Liver (tissue), 3 donors: ENCODE data around the gene ENAH.

ENCODE experiments used
- CTCF ChIP-seq: fragments of 150-350 bp; IDR thresholded peaks from 2 replicates; pipeline ENCODE4 v1.5.1; 2017; ENCODE audit warnings: improper control_type of control experiment, low read depth, low read length; ENCODE audit not compliant: missing input control
- EGR1 ChIP-seq, 2 donors: IDR thresholded peaks; 2 replicates each; pipeline ENCODE4 v1.6.1; 2016 to 2018; ENCODE audit warnings: antibody characterized with exemption in 2 of 2, low read depth in 2 of 2
- FOXA1 ChIP-seq: IDR thresholded peaks from 2 replicates; pipeline ENCODE4 v1.6.1; 2016; ENCODE audit warnings: antibody characterized with exemption
- GABPA ChIP-seq, 2 donors: IDR thresholded peaks in 1 of 2; conservative IDR thresholded peaks in 1 of 2; 2 replicates each; pipeline ENCODE4 v1.6.1; 2016; ENCODE audit warnings: antibody characterized with exemption in 2 of 2, mild to moderate bottlenecking in 1 of 2, moderate library complexity in 1 of 2
- HNF4G ChIP-seq: IDR thresholded peaks from 2 replicates; pipeline ENCODE4 v1.6.1; 2016; ENCODE audit warnings: antibody characterized with exemption
- JUND ChIP-seq, 2 donors: IDR thresholded peaks; 2 replicates each; pipeline ENCODE4 v1.6.1; 2016; ENCODE audit warnings: antibody characterized with exemption in 2 of 2
- MAX ChIP-seq: IDR thresholded peaks from 2 replicates; pipeline ENCODE4 v1.6.1; 2016; ENCODE audit warnings: antibody characterized with exemption
- RXRA ChIP-seq, 2 donors: IDR thresholded peaks; 2 replicates each; pipeline ENCODE4 v1.6.1; 2017 to 2018; ENCODE audit warnings: antibody characterized with exemption in 2 of 2, mild to moderate bottlenecking in 1 of 2
- TAF1 ChIP-seq: conservative IDR thresholded peaks from 2 replicates; pipeline ENCODE4 v1.6.1; 2016; ENCODE audit warnings: antibody characterized with exemption, mild to moderate bottlenecking
- YY1 ChIP-seq: IDR thresholded peaks from 2 replicates; pipeline ENCODE4 v1.6.1; 2016; ENCODE audit warnings: antibody characterized with exemption, mild to moderate bottlenecking
- donor health status: healthy.
- donor health status: healthy.

- TF ChIP-seq FOXA1 = no peak
- no peak for TF ChIP-seq CTCF
- TF ChIP-seq RXRA (IDR thresholded peaks at IDR 0.05) = no peak
- TF ChIP-seq HNF4G = no peak
- no peak for TF ChIP-seq GABPA (IDR thresholded peaks at IDR 0.05 in 1 of 2, conservative IDR thresholded peaks at IDR 0.05 in 1 of 2)
- no peak for TF ChIP-seq YY1
- TF ChIP-seq MAX = no peak
- no peak for TF ChIP-seq JUND (IDR thresholded peaks at IDR 0.05)
- no peak for TF ChIP-seq EGR1 (IDR thresholded peaks at IDR 0.05; ENCODE audit: low read depth in 2 of 2)
- TF ChIP-seq TAF1 = no peak
These were observed 5.1 kb upstream of the ENAH start for GRCh38 chr1:225658041-225658440.
